Measurements from ENCODE around the gene MGAM2.

DNA sequence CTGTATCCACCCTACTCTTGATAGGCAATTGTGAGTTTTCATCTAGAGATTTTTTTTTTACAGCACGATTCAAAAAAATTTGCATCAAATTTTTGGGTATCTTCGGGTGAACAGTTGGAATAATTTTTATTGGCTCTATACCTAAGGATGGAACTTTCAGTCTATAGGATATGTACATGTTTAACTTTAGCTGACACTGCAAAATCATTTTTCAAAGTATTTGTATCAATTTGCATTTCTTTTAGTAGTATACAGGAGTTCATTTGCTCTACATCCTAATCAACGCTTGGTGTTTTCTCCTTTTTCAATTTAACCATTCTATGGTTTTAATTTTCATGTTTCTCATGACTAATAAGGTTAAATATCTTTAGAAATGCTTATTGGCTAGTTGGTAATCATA is 11.7 kb downstream of the MGAM2 start:
- TF ChIP-seq, protein P1, sequence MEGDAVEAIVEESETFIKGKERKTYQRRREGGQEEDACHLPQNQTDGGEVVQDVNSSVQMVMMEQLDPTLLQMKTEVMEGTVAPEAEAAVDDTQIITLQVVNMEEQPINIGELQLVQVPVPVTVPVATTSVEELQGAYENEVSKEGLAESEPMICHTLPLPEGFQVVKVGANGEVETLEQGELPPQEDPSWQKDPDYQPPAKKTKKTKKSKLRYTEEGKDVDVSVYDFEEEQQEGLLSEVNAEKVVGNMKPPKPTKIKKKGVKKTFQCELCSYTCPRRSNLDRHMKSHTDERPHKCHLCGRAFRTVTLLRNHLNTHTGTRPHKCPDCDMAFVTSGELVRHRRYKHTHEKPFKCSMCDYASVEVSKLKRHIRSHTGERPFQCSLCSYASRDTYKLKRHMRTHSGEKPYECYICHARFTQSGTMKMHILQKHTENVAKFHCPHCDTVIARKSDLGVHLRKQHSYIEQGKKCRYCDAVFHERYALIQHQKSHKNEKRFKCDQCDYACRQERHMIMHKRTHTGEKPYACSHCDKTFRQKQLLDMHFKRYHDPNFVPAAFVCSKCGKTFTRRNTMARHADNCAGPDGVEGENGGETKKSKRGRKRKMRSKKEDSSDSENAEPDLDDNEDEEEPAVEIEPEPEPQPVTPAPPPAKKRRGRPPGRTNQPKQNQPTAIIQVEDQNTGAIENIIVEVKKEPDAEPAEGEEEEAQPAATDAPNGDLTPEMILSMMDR (IDR thresholded peaks at IDR 0.05; ENCODE audit: low read depth, low read length, missing input control): no peak
- TF ChIP-seq, protein P2, sequence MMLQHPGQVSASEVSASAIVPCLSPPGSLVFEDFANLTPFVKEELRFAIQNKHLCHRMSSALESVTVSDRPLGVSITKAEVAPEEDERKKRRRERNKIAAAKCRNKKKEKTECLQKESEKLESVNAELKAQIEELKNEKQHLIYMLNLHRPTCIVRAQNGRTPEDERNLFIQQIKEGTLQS (IDR thresholded peaks at IDR 0.05): no peak
- TF ChIP-seq, protein P3, sequence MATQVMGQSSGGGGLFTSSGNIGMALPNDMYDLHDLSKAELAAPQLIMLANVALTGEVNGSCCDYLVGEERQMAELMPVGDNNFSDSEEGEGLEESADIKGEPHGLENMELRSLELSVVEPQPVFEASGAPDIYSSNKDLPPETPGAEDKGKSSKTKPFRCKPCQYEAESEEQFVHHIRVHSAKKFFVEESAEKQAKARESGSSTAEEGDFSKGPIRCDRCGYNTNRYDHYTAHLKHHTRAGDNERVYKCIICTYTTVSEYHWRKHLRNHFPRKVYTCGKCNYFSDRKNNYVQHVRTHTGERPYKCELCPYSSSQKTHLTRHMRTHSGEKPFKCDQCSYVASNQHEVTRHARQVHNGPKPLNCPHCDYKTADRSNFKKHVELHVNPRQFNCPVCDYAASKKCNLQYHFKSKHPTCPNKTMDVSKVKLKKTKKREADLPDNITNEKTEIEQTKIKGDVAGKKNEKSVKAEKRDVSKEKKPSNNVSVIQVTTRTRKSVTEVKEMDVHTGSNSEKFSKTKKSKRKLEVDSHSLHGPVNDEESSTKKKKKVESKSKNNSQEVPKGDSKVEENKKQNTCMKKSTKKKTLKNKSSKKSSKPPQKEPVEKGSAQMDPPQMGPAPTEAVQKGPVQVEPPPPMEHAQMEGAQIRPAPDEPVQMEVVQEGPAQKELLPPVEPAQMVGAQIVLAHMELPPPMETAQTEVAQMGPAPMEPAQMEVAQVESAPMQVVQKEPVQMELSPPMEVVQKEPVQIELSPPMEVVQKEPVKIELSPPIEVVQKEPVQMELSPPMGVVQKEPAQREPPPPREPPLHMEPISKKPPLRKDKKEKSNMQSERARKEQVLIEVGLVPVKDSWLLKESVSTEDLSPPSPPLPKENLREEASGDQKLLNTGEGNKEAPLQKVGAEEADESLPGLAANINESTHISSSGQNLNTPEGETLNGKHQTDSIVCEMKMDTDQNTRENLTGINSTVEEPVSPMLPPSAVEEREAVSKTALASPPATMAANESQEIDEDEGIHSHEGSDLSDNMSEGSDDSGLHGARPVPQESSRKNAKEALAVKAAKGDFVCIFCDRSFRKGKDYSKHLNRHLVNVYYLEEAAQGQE (IDR thresholded peaks at IDR 0.05): no peak
- TF ChIP-seq, protein P4, sequence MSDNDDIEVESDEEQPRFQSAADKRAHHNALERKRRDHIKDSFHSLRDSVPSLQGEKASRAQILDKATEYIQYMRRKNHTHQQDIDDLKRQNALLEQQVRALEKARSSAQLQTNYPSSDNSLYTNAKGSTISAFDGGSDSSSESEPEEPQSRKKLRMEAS (IDR thresholded peaks at IDR 0.05): no peak
- no peak for TF ChIP-seq RXRA (IDR thresholded peaks at IDR 0.05)
- TF ChIP-seq, protein P5, sequence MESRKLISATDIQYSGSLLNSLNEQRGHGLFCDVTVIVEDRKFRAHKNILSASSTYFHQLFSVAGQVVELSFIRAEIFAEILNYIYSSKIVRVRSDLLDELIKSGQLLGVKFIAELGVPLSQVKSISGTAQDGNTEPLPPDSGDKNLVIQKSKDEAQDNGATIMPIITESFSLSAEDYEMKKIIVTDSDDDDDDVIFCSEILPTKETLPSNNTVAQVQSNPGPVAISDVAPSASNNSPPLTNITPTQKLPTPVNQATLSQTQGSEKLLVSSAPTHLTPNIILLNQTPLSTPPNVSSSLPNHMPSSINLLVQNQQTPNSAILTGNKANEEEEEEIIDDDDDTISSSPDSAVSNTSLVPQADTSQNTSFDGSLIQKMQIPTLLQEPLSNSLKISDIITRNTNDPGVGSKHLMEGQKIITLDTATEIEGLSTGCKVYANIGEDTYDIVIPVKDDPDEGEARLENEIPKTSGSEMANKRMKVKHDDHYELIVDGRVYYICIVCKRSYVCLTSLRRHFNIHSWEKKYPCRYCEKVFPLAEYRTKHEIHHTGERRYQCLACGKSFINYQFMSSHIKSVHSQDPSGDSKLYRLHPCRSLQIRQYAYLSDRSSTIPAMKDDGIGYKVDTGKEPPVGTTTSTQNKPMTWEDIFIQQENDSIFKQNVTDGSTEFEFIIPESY (IDR thresholded peaks at IDR 0.05): no peak
- no peak for TF ChIP-seq SP1 (IDR thresholded peaks at IDR 0.05)

Data from liver (tissue), 3 donors.